Spleen (tissue), 7 donors: ENCODE results near the gene CATSPER2.
"Not testable (repeated sequence)": the region's sequence is repeated elsewhere in the genome, so short reads cannot be mapped to it uniquely, and the experiment has no call there.

Experiments used
- CTCF ChIP-seq, 11 experiments: fragments of 200-600 bp in 7 of 11; fragments of 450-650 bp in 4 of 11; sonication (generic) in 4 of 11; IDR thresholded peaks in 8 of 11; conservative IDR thresholded peaks in 3 of 11; 1 replicate in 7 of 11; 2 replicates in 4 of 11; pipeline versions ENCODE4 v1.4.0 to v1.8.0; 2016 to 2021; ENCODE audit warnings: antibody characterized with exemption in 11 of 11, inconsistent platforms in 4 of 11, mild to moderate bottlenecking in 1 of 11
- POLR2A ChIP-seq, 3 donors: fragments of 450-650 bp; IDR thresholded peaks; one replicate each; pipeline ENCODE4 v1.5.1; 2017; ENCODE audit warnings: antibody characterized with exemption in 3 of 3, mild to moderate bottlenecking in 1 of 3
- POLR2AphosphoS5 ChIP-seq, 3 donors: sonication (generic); formaldehyde crosslinking; IDR thresholded peaks; one replicate each; pipeline ENCODE4 v1.5.1; 2017; ENCODE audit warnings: antibody characterized with exemption in 3 of 3
- donor health status: DM: no; HTN: no; CAD: no; lungs with moderate emphysema.
- donor health status: DM: no; HTN: no; CAD: no.
- donor health status: DM: no; HTN: no; CAD: no.

GRCh38 chr15:43618700-43619099, 29.9 kb downstream of the CATSPER2 start, which contains the start of gene STRC:
- not testable (repeated sequence) for TF ChIP-seq CTCF (IDR thresholded peaks at IDR 0.05 in 8 of 11, conservative IDR thresholded peaks at IDR 0.05 in 3 of 11); POLR2AphosphoS5 (IDR thresholded peaks at IDR 0.05); POLR2A (IDR thresholded peaks at IDR 0.05)
